RWPE1 (cell line): ENCODE results near the gene MICA.
"Not testable (repeated sequence)": the region's sequence is repeated elsewhere in the genome, so short reads cannot be mapped to it uniquely, and the experiment has no call there.

Experiments used
- CTCF ChIA-PET: fragments of 350-600 bp; sonication (Branson Sonifier 250); formaldehyde crosslinking; extraction: SDS; loops from one replicate; lab custom pipeline; 2021; lab: Yijun Ruan, JAX
- POLR2A ChIA-PET: fragments of 400-600 bp; formaldehyde crosslinking; extraction: SDS; loops from one replicate; lab custom pipeline; 2020; ENCODE audit warnings: antibody characterized with exemption; ENCODE audit not compliant: low non-redundant PET; lab: Yijun Ruan, JAX
- DNase-seq: peaks from one replicate; pipeline ENCODE4 v3.0.0; 2012; ENCODE audit warnings: low spot score
- H3K27ac ChIP-seq: fragments of 450-650 bp; 2 replicates; pipeline ENCODE4 v1.5.1; 2017
- CTCF ChIP-seq: fragments of 450-650 bp; conservative IDR thresholded peaks from 2 replicates; pipeline ENCODE4 v1.5.1; 2017; ENCODE audit warnings: low read depth, mild to moderate bottlenecking

Gene MICA

GRCh38 chr6:31441365-31442267 lies 38.2 kb downstream of the MICA start:
- no peak overlapping the region for H3K27ac ChIP-seq
- POLR2A ChIA-PET: no interaction called here
- TF ChIP-seq CTCF: peak; percentile 86
- peak; percentile 77 for DNase-seq
- CTCF ChIA-PET: interaction anchor here (0.6 to 1.6 kb wide), 12 partner anchors 10 to 278 kb away, joined by 3 to 19 read pairs (median 4); partner anchors contain the start of gene MICA

GRCh38 chr6:31446481-31446880 lies 43.1 kb downstream of the MICA start:
- POLR2A ChIA-PET: no interaction called here
- H3K27ac ChIP-seq: no peak overlapping the region
- no peak for TF ChIP-seq CTCF
- DNase-seq: no peak
- CTCF ChIA-PET: no interaction called here

- H3K27ac ChIP-seq, POLR2A ChIA-PET, DNase-seq, CTCF ChIA-PET: not testable (repeated sequence)
Measured at GRCh38 chr6:31446999-31447789, 43.8 kb downstream of the MICA start.

- POLR2A ChIA-PET: no interaction called here
- no peak for TF ChIP-seq CTCF
- no peak for DNase-seq
- H3K27ac ChIP-seq: no peak overlapping the region
- CTCF ChIA-PET: no interaction called here
Measured at GRCh38 chr6:31450751-31451150, 47.4 kb downstream of the MICA start.

GRCh38 chr6:31452859-31453258 lies 49.5 kb downstream of the MICA start:
- POLR2A ChIA-PET: no interaction called here
- TF ChIP-seq CTCF: no peak
- DNase-seq: no peak
- no peak overlapping the region for H3K27ac ChIP-seq
- CTCF ChIA-PET: interaction anchor here (1.0 kb wide), 1 partner anchor 11 kb away, joined by 3 read pairs; no protein-coding TSS in a partner anchor

GRCh38 chr6:31453259-31453658 lies 49.9 kb downstream of the MICA start:
- CTCF ChIA-PET: no interaction called here
- DNase-seq: no peak
- POLR2A ChIA-PET: no interaction called here
- no peak for TF ChIP-seq CTCF
- H3K27ac ChIP-seq: no peak overlapping the region

GRCh38 chr6:31459864-31460263 lies 56.5 kb downstream of the MICA start:
- POLR2A ChIA-PET, CTCF ChIA-PET, H3K27ac ChIP-seq, DNase-seq: not testable (repeated sequence)
